Kidney (tissue), 14 donors: Measurements from ENCODE around the gene ISOC2. TPM values are rescaled to one million over a fixed set of nuclear protein-coding genes. Genes with fewer than 3 reads are reported as not detected.
"Not testable (repeated sequence)": the region's sequence is repeated elsewhere in the genome, so short reads cannot be mapped to it uniquely, and the experiment has no call there.

Source experiments
- DNase-seq, 5 donors: peaks; one replicate each; pipeline ENCODE4 v3.0.0-alpha.2; 2013 to 2020
- FAIRE-seq: peaks from 2 replicates; lab custom pipeline; 2012; peaks lifted over from hg19 to GRCh38; lab: Jason Lieb, UNC
- H3K27ac ChIP-seq, 2 donors: one replicate each; pipeline ENCODE4 v1.7.0; 2013; ENCODE audit warnings: low read depth in 2 of 2, low read length in 2 of 2, inconsistent platforms in 1 of 2
- H3K27me3 ChIP-seq: one replicate; pipeline ENCODE4 v1.7.1; 2013; ENCODE audit warnings: low read length, inconsistent platforms; ENCODE audit not compliant: control insufficient read depth, insufficient read depth
- H3K36me3 ChIP-seq, 3 donors: one replicate each; pipeline versions ENCODE4 v1.7.0 to v1.7.1; 2013; ENCODE audit warnings: low read length in 3 of 3, control low read depth in 1 of 3, inconsistent platforms in 1 of 3; ENCODE audit not compliant: insufficient read depth in 3 of 3, control insufficient read depth in 2 of 3
- H3K4me1 ChIP-seq, 3 donors: one replicate each; pipeline versions ENCODE4 v1.7.0 to v1.7.1; 2013; ENCODE audit warnings: low read length in 3 of 3, inconsistent platforms in 1 of 3, low read depth in 1 of 3; ENCODE audit not compliant: control insufficient read depth in 2 of 3, insufficient read depth in 2 of 3
- H3K4me3 ChIP-seq, 3 donors: one replicate each; pipeline versions ENCODE4 v1.7.0 to v1.8.1; 2013; ENCODE audit warnings: low read length in 3 of 3, control low read depth in 1 of 3, inconsistent platforms in 1 of 3
- H3K9ac ChIP-seq, 3 donors: one replicate each; pipeline versions ENCODE4 v1.7.0 to v1.7.1; 2013; ENCODE audit warnings: low read length in 3 of 3, control low read depth in 1 of 3, inconsistent platforms in 1 of 3
- H3K9me3 ChIP-seq, 3 donors: one replicate each; pipeline versions ENCODE4 v1.7.0 to v1.7.1; 2013; ENCODE audit warnings: low read length in 3 of 3, control low read depth in 1 of 3, inconsistent platforms in 1 of 3; ENCODE audit not compliant: control insufficient read depth in 2 of 3, insufficient read depth in 1 of 3
- intact Hi-C: fragments of 100-400 bp; cut with DNase I; formaldehyde crosslinking; loops from one replicate; pipeline ENCODE4 v1.11.1; 2022
- polyA plus RNA-seq: library from polyadenylated mRNA; stranded (reverse); fragments of 350-450 nt; fragmentation: Illumina TruSeq; extraction: RNeasy Lipid Tissue Mini Kit (QIAGEN cat#74804); gene quantifications from one replicate; pipeline ENCODE4 v1.2.3, GENCODE V29; 2014; ENCODE audit warnings: low read depth, low replicate concordance; ENCODE audit not compliant: insufficient read depth
- total RNA-seq: library from RNA; stranded (reverse); fragmentation: NEBNext Ultra II Directional; extraction: Animal tissue kit (Norgen Biotek cat#: 25700); gene quantifications from one replicate; pipeline ENCODE4 v1.2.1, GENCODE V29; 2021
- TF ChIP-seq, protein P1 (sequence below): IDR thresholded peaks from 3 replicates; pipeline ENCODE4 v1.5.1; 2012; ENCODE audit warnings: mild to moderate bottlenecking, moderate library complexity, borderline replicate concordance; ENCODE audit not compliant: insufficient read depth; ENCODE audit errors: extremely low read depth
- donor health status: control.
- donor health status: control.
- donor health status: control.
- donor health status: control.
- donor health status: control.
- donor health status: DM: yes; HTN: yes; CAD: no.
- donor health status: Normal renal cell carcinoma (clear cell type).

Gene ISOC2
- total and polyA plus RNA-seq, 2 donors from 2014 or later = 45.9 to 326 TPM

DNA sequence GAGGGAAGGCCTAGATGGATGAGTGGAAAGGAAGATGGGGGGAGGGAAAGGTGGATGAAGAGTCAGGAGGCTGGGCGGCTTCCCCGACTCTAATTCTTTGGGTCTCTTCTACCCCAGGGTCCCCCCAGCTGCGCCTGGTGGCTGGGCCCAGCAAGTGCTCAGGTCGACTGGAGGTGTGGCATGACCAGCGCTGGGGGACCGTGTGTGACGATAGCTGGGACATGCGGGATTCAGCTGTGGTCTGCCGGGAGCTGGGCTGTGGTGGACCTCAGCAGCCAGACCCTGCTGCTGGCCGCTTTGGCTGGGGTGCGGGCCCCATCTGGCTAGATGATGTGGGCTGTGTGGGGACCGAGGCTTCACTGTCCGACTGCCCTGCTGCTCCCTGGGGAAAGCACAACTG lies 36.3 kb upstream of the ISOC2 start:
- intact Hi-C loops = no loop called here
- no peaks in the 10 kb centered on the region for H3K36me3 ChIP-seq
- H3K27me3 ChIP-seq = no peaks in the 10 kb centered on the region
- no peaks in the 10 kb centered on the region for H3K9me3 ChIP-seq
- FAIRE-seq (no peak), DNase-seq (no peak)
- no peak overlapping the region for H3K27ac ChIP-seq
- no peak overlapping the region for H3K9ac ChIP-seq
- H3K4me1 ChIP-seq = no peaks in the 10 kb centered on the region
- TF ChIP-seq, protein P1, sequence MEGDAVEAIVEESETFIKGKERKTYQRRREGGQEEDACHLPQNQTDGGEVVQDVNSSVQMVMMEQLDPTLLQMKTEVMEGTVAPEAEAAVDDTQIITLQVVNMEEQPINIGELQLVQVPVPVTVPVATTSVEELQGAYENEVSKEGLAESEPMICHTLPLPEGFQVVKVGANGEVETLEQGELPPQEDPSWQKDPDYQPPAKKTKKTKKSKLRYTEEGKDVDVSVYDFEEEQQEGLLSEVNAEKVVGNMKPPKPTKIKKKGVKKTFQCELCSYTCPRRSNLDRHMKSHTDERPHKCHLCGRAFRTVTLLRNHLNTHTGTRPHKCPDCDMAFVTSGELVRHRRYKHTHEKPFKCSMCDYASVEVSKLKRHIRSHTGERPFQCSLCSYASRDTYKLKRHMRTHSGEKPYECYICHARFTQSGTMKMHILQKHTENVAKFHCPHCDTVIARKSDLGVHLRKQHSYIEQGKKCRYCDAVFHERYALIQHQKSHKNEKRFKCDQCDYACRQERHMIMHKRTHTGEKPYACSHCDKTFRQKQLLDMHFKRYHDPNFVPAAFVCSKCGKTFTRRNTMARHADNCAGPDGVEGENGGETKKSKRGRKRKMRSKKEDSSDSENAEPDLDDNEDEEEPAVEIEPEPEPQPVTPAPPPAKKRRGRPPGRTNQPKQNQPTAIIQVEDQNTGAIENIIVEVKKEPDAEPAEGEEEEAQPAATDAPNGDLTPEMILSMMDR = no peak
- H3K4me3 ChIP-seq = no peak overlapping the region

DNA sequence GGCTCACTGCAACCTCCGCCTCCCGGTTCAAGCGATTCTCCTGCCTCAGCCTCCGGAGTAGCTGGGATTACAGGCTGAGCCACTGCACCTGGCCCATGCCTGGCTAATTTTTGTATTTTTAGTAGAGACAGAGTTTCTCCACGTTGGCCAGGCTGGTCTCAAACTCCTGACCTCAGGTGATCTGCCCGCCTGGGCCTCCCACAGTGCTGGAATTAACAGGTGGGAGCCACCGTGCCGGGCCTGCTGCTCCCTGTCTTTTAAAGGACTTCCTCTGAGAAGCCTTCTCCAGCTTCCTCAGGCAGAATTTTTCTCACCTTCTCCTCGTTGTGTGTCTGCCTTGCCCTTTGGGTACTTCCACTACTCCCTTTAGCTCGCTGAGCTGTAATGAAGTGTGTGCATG lies 35.4 kb upstream of the ISOC2 start:
- H3K36me3 ChIP-seq, H3K4me1 ChIP-seq, H3K9ac ChIP-seq, H3K27ac ChIP-seq, FAIRE-seq, H3K9me3 ChIP-seq, H3K27me3 ChIP-seq, H3K4me3 ChIP-seq, DNase-seq, intact Hi-C loops: not testable (repeated sequence)

GRCh38 chr19:55495646-55496349 lies 34.4 kb upstream of the ISOC2 start:
- Histone ChIP-seq H3K4me3 (no peak overlapping the region), H3K36me3 (no peaks in the 10 kb centered on the region), H3K9ac (no peak overlapping the region), H3K4me1 (no peaks in the 10 kb centered on the region), H3K9me3 (no peaks in the 10 kb centered on the region), H3K27me3 (no peaks in the 10 kb centered on the region), H3K27ac (no peak overlapping the region)
- DNase-seq (no peak), FAIRE-seq (no peak)
- intact Hi-C loops = no loop called here
- TF ChIP-seq, protein P1 = no peak

DNA sequence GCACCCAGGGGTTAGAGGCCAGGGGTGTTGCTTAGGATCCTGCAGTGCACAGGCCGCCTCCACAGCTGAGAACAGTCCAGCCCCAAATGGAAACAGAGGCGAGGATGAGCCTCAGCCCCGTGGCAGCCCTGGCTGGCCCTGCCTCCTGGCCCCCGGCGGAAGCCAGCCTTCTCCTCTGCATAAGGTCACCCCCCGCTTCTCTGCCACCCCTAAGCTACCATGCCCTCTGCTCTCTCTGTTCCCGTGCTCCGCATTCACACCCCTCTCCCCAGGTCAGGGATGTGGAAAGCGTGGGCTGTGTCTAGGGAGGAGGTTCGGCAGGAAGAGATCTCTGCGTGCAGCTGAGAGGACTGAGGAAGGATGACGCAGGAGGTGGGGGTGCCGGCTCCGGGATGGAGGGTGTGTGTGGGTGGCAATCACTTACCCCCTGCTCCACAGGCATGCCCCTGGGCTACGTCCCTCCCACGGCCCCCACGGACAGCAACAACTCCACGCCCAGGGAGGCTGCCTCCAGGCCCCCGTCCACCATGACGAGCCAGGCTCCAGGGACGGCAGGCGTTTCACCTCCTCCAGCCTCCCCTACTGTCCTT lies 32.8 kb upstream of the ISOC2 start:
- FAIRE-seq (no peak), DNase-seq (peak in 1 of 5 donors; percentile 90)
- no peak overlapping the region for H3K9ac ChIP-seq
- intact Hi-C loops = no loop called here
- no peaks in the 10 kb centered on the region for H3K9me3 ChIP-seq
- H3K4me1 ChIP-seq = no peaks in the 10 kb centered on the region
- peak overlapping the region; percentile 20 to 39 (median 33) for H3K4me3 ChIP-seq
- peak overlapping the region; percentile 32 to 68 for H3K27ac ChIP-seq
- H3K36me3 ChIP-seq = no peaks in the 10 kb centered on the region
- H3K27me3 ChIP-seq = no peaks in the 10 kb centered on the region
- TF ChIP-seq, protein P1 = no peak
